ENCODE measurements around the gene RPS6KA2.

Gene RPS6KA2

GRCh38 chr6:166417285-166417691, 209.8 kb downstream of the RPS6KA2 start:
- TF ChIP-seq EZH2 (IDR thresholded peaks at IDR 0.05) (no peak), FOXP2 (optimal IDR thresholded peaks at IDR 0.05; ENCODE audit: control extremely low read depth, extremely low read length, insufficient read depth) (no peak), POLR2AphosphoS5 (IDR thresholded peaks at IDR 0.05; ENCODE audit: borderline replicate concordance, low read depth, low read length) (no peak)
- Histone ChIP-seq H3K9ac (ENCODE audit: insufficient read length) (no peak overlapping the region), H3K27ac (no peak overlapping the region)

GRCh38 chr6:166415833-166416347, 211.2 kb downstream of the RPS6KA2 start:
- TF ChIP-seq FOXP2 (optimal IDR thresholded peaks at IDR 0.05; ENCODE audit: control extremely low read depth, extremely low read length, insufficient read depth) (no peak), POLR2AphosphoS5 (IDR thresholded peaks at IDR 0.05; ENCODE audit: borderline replicate concordance, low read depth, low read length) (no peak), EZH2 (IDR thresholded peaks at IDR 0.05) (no peak)
- H3K9me3 ChIP-seq (ENCODE audit: low read depth, low read length) = no peaks in the 10 kb centered on the region
- H3K4me3 ChIP-seq = no peak overlapping the region
- DNase-seq (ENCODE audit: low read depth, low spot score) = no peak
- H3K9ac ChIP-seq (ENCODE audit: insufficient read length) = no peak overlapping the region
- H3K27ac ChIP-seq = no peak overlapping the region
- H3K36me3 ChIP-seq (ENCODE audit: insufficient read depth, low read length) = no peaks in the 10 kb centered on the region

More at GRCh38 chr6:166417285-166417691, 209.8 kb downstream of the RPS6KA2 start:
- Histone ChIP-seq H3K4me3 (no peak overlapping the region), H3K9me3 (ENCODE audit: low read depth, low read length) (no peaks in the 10 kb centered on the region), H3K36me3 (ENCODE audit: insufficient read depth, low read length) (no peaks in the 10 kb centered on the region)
- DNase-seq (ENCODE audit: low read depth, low spot score) = no peak

- Histone ChIP-seq H3K9ac (ENCODE audit: insufficient read length) (no peak overlapping the region), H3K36me3 (ENCODE audit: insufficient read depth, low read length) (no peaks in the 10 kb centered on the region), H3K4me3 (no peak overlapping the region), H3K9me3 (ENCODE audit: low read depth, low read length) (no peaks in the 10 kb centered on the region), H3K27ac (no peak overlapping the region)
- TF ChIP-seq FOXP2 (optimal IDR thresholded peaks at IDR 0.05; ENCODE audit: control extremely low read depth, extremely low read length, insufficient read depth) (no peak), POLR2AphosphoS5 (IDR thresholded peaks at IDR 0.05; ENCODE audit: borderline replicate concordance, low read depth, low read length) (no peak), EZH2 (IDR thresholded peaks at IDR 0.05) (no peak)
- no peak for DNase-seq (ENCODE audit: low read depth, low spot score)
Observed at GRCh38 chr6:166415306-166415705, 211.7 kb downstream of the RPS6KA2 start.

- no peak overlapping the region for H3K9ac ChIP-seq (ENCODE audit: insufficient read length)
- no peaks in the 10 kb centered on the region for H3K9me3 ChIP-seq (ENCODE audit: low read depth, low read length)
- no peak for DNase-seq (ENCODE audit: low read depth, low spot score)
- no peak overlapping the region for H3K4me3 ChIP-seq
- no peak for TF ChIP-seq FOXP2 (optimal IDR thresholded peaks at IDR 0.05; ENCODE audit: control extremely low read depth, extremely low read length, insufficient read depth)
- no peak for TF ChIP-seq EZH2 (IDR thresholded peaks at IDR 0.05)
- no peak for TF ChIP-seq POLR2AphosphoS5 (IDR thresholded peaks at IDR 0.05; ENCODE audit: borderline replicate concordance, low read depth, low read length)
- H3K36me3 ChIP-seq (ENCODE audit: insufficient read depth, low read length) = no peaks in the 10 kb centered on the region
- H3K27ac ChIP-seq = no peak overlapping the region
Observed at GRCh38 chr6:166413491-166413951, 213.5 kb downstream of the RPS6KA2 start.

- Histone ChIP-seq H3K4me3 (no peak overlapping the region), H3K36me3 (ENCODE audit: insufficient read depth, low read length) (no peaks in the 10 kb centered on the region), H3K27ac (no peak overlapping the region), H3K9ac (ENCODE audit: insufficient read length) (no peak overlapping the region), H3K9me3 (ENCODE audit: low read depth, low read length) (no peaks in the 10 kb centered on the region)
- no peak for DNase-seq (ENCODE audit: low read depth, low spot score)
- no peak for TF ChIP-seq EZH2 (IDR thresholded peaks at IDR 0.05)
- TF ChIP-seq FOXP2 (optimal IDR thresholded peaks at IDR 0.05; ENCODE audit: control extremely low read depth, extremely low read length, insufficient read depth) = no peak
- TF ChIP-seq POLR2AphosphoS5 (IDR thresholded peaks at IDR 0.05; ENCODE audit: borderline replicate concordance, low read depth, low read length) = no peak
Observed at GRCh38 chr6:166412911-166413384, 214.1 kb downstream of the RPS6KA2 start.

GRCh38 chr6:166412156-166412910, 214.7 kb downstream of the RPS6KA2 start:
- Histone ChIP-seq H3K36me3 (ENCODE audit: insufficient read depth, low read length) (no peaks in the 10 kb centered on the region), H3K9me3 (ENCODE audit: low read depth, low read length) (no peaks in the 10 kb centered on the region), H3K9ac (ENCODE audit: insufficient read length) (no peak overlapping the region), H3K27ac (no peak overlapping the region), H3K4me3 (no peak overlapping the region)
- TF ChIP-seq EZH2 (IDR thresholded peaks at IDR 0.05) = no peak
- TF ChIP-seq POLR2AphosphoS5 (IDR thresholded peaks at IDR 0.05; ENCODE audit: borderline replicate concordance, low read depth, low read length) = no peak
- no peak for TF ChIP-seq FOXP2 (optimal IDR thresholded peaks at IDR 0.05; ENCODE audit: control extremely low read depth, extremely low read length, insufficient read depth)
- DNase-seq (ENCODE audit: low read depth, low spot score) = no peak

GRCh38 chr6:166411721-166412151, 215.3 kb downstream of the RPS6KA2 start:
- TF ChIP-seq EZH2 (IDR thresholded peaks at IDR 0.05) (no peak), FOXP2 (optimal IDR thresholded peaks at IDR 0.05; ENCODE audit: control extremely low read depth, extremely low read length, insufficient read depth) (no peak), POLR2AphosphoS5 (IDR thresholded peaks at IDR 0.05; ENCODE audit: borderline replicate concordance, low read depth, low read length) (no peak)
- DNase-seq (ENCODE audit: low read depth, low spot score) = no peak
- H3K9ac ChIP-seq (ENCODE audit: insufficient read length) = no peak overlapping the region
- H3K27ac ChIP-seq = no peak overlapping the region
- no peaks in the 10 kb centered on the region for H3K9me3 ChIP-seq (ENCODE audit: low read depth, low read length)
- no peak overlapping the region for H3K4me3 ChIP-seq
- no peaks in the 10 kb centered on the region for H3K36me3 ChIP-seq (ENCODE audit: insufficient read depth, low read length)

GRCh38 chr6:166411271-166411670, 215.8 kb downstream of the RPS6KA2 start:
- no peak overlapping the region for H3K27ac ChIP-seq
- no peak for DNase-seq (ENCODE audit: low read depth, low spot score)
- H3K9ac ChIP-seq (ENCODE audit: insufficient read length) = no peak overlapping the region
- no peaks in the 10 kb centered on the region for H3K9me3 ChIP-seq (ENCODE audit: low read depth, low read length)
- TF ChIP-seq EZH2 (IDR thresholded peaks at IDR 0.05) (no peak), FOXP2 (optimal IDR thresholded peaks at IDR 0.05; ENCODE audit: control extremely low read depth, extremely low read length, insufficient read depth) (no peak), POLR2AphosphoS5 (IDR thresholded peaks at IDR 0.05; ENCODE audit: borderline replicate concordance, low read depth, low read length) (no peak)
- H3K4me3 ChIP-seq = no peak overlapping the region
- H3K36me3 ChIP-seq (ENCODE audit: insufficient read depth, low read length) = no peaks in the 10 kb centered on the region

All from SK-N-MC (cell line).